Left ventricle myocardium inferior (tissue), 1 donor: Measurements from ENCODE around the gene PIP5K1C. TPM values are rescaled to one million over a fixed set of nuclear protein-coding genes. Genes with fewer than 3 reads are reported as not detected.

ENCODE experiments used
- DNase-seq: peaks from one replicate; pipeline ENCODE4 v3.0.0-alpha.2; 2020
- H3K27ac ChIP-seq: fragments of 200-600 bp; replicated peaks from 2 replicates; pipeline ENCODE4 v1.8.0; 2021
- H3K27me3 ChIP-seq: fragments of 200-600 bp; 2 replicates; pipeline ENCODE4 v1.8.0; 2021; ENCODE audit warnings: low read depth
- H3K36me3 ChIP-seq: fragments of 200-600 bp; 2 replicates; pipeline ENCODE4 v1.8.0; 2021
- H3K4me1 ChIP-seq: fragments of 200-600 bp; 2 replicates; pipeline ENCODE4 v1.8.0; 2021
- H3K4me3 ChIP-seq: fragments of 200-600 bp; 2 replicates; pipeline ENCODE4 v1.8.0; 2021; ENCODE audit warnings: mild to moderate bottlenecking, moderate library complexity
- H3K9me3 ChIP-seq: fragments of 200-600 bp; replicated peaks from 2 replicates; pipeline ENCODE4 v1.8.0; 2021
- CTCF ChIP-seq: fragments of 200-600 bp; IDR thresholded peaks from 2 replicates; pipeline ENCODE4 v1.8.0; 2021; ENCODE audit warnings: antibody characterized with exemption, mild to moderate bottlenecking, borderline replicate concordance
- intact Hi-C: fragments of 100-400 bp; cut with micrococcal nuclease; formaldehyde crosslinking; loops from one replicate; pipeline ENCODE4 v1.11.0; 2022
- total RNA-seq: library from RNA; stranded (reverse); fragmentation: NEBNext Ultra II Directional; extraction: Animal tissue kit (Norgen Biotek cat#: 25700); gene quantifications from one replicate; pipeline ENCODE4 v1.2.1, GENCODE V29; 2021
- donor health status: DM: no; HTN: yes; CAD: no; lungs with severe emphysema.

The PIP5K1C gene
- total RNA-seq, 1 donor from 2014 or later, result 31.6 TPM

DNA sequence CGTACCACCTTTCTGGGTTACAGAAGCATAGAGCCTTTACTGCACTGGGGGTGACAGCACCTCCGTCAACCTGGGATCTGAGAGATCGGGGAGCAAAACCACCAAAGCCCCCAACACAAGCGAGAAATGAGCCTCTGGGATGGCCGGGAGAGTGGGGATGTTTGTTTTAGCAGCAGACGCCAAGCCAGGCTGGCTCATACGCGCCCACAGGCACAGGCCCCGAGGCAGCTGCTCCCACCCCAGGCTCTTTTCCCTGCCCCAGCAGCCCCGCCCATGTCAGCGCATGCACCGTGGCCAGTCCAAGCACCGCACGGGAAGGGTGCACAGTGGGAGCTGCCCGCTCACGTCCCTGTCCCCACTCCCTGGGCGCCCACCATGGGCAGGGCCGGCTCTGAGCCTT is 8.5 kb downstream of the PIP5K1C start:
- no peak for TF ChIP-seq CTCF

GRCh38 chr19:3691372-3691716 is 8.9 kb downstream of the PIP5K1C start:
- no peak for TF ChIP-seq CTCF
- no peak for DNase-seq
- Histone ChIP-seq H3K9me3 (peaks cover 6% of the 10 kb centered on the region), H3K27ac (no peak overlapping the region), H3K4me1 (peaks cover 46% of the 10 kb centered on the region), H3K36me3 (peaks cover 12% of the 10 kb centered on the region), H3K27me3 (no peaks in the 10 kb centered on the region), H3K4me3 (no peak overlapping the region)
- intact Hi-C loops, result no loop called here

More for the DNA sequence above, 8.5 kb downstream of the PIP5K1C start:
- DNase-seq, result no peak
- Histone ChIP-seq H3K4me3 (no peak overlapping the region), H3K36me3 (peaks cover 12% of the 10 kb centered on the region), H3K4me1 (peaks cover 46% of the 10 kb centered on the region), H3K27ac (no peak overlapping the region), H3K27me3 (no peaks in the 10 kb centered on the region), H3K9me3 (peaks cover 6% of the 10 kb centered on the region)
- intact Hi-C loops, result no loop called here

GRCh38 chr19:3690551-3691371 is 9.5 kb downstream of the PIP5K1C start:
- no peak overlapping the region for H3K4me3 ChIP-seq
- TF ChIP-seq CTCF, result no peak
- no peak overlapping the region for H3K27ac ChIP-seq
- DNase-seq, result no peak
- H3K27me3 ChIP-seq, result no peaks in the 10 kb centered on the region
- H3K36me3 ChIP-seq, result peaks cover 12% of the 10 kb centered on the region
- peaks cover 6% of the 10 kb centered on the region for H3K9me3 ChIP-seq
- intact Hi-C loops, result no loop called here
- H3K4me1 ChIP-seq, result peaks cover 46% of the 10 kb centered on the region

GRCh38 chr19:3687774-3688706 is 12.2 kb downstream of the PIP5K1C start:
- peaks cover 45% of the 10 kb centered on the region for H3K4me1 ChIP-seq
- H3K4me3 ChIP-seq, result peak overlapping the region; percentile 30
- peaks cover 13% of the 10 kb centered on the region for H3K36me3 ChIP-seq
- no peak for DNase-seq
- TF ChIP-seq CTCF, result no peak
- no peaks in the 10 kb centered on the region for H3K27me3 ChIP-seq
- peaks cover 13% of the 10 kb centered on the region for H3K9me3 ChIP-seq
- peak overlapping the region; percentile 42 for H3K27ac ChIP-seq
- intact Hi-C loops, result no loop called here

GRCh38 chr19:3687393-3687773 is 12.9 kb downstream of the PIP5K1C start:
- intact Hi-C loops, result no loop called here
- DNase-seq, result no peak
- Histone ChIP-seq H3K4me3 (peak overlapping the region; percentile 30), H3K27me3 (no peaks in the 10 kb centered on the region), H3K27ac (peak overlapping the region; percentile 42), H3K9me3 (peaks cover 13% of the 10 kb centered on the region), H3K4me1 (peaks cover 47% of the 10 kb centered on the region), H3K36me3 (peaks cover 13% of the 10 kb centered on the region)
- no peak for TF ChIP-seq CTCF
